Measurements from ENCODE around the gene PDGFD. TPM values are rescaled to one million over a fixed set of nuclear protein-coding genes. Genes with fewer than 3 reads are reported as not detected.
A peak's percentile ranks its signal among the peaks of the same experiment; 100 is the strongest.

The PDGFD gene
- total RNA-seq, 2 donors from 2014 or later, result 14.4 to 27.8 TPM

DNA sequence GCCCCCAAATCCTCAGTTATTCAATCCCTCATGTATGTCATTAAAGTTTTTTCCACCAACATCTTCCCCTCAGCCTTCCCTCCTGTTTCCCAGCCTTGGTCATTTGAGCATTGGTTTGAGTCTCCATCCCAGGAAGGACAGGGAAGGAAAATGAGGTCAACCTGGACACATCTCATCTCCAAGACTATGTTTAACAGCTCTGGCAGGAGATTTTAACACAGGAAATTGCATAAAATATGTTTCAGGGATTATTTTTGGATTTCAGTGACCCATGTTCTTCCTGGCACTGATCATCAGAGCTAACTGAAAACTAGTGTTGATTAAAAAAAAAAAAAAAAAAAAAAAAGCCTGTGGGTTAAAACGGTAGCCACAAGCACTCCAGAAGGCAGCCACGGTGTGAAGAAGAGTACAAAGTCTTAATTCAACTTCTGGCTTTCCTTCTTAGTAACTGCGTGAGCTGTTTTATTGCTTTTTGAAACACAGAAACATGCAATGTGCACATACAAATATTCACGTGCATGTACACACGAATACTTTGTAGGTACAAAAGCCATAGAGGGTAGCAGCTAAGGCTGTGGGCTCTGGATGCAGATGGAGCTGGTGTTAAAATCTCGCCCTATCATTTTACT is 291.9 kb downstream of the PDGFD start:
- H3K4me3 ChIP-seq, result no peak overlapping the region
- H3K27me3 ChIP-seq, result no peaks in the 10 kb centered on the region
- DNase-seq (ENCODE audit: low spot score), result no peak
- H3K4me1 ChIP-seq, result no peaks in the 10 kb centered on the region
- H3K27ac ChIP-seq, result no peak overlapping the region
- no peaks in the 10 kb centered on the region for H3K9me3 ChIP-seq
- no peaks in the 10 kb centered on the region for H3K36me3 ChIP-seq
- TF ChIP-seq, protein P1, sequence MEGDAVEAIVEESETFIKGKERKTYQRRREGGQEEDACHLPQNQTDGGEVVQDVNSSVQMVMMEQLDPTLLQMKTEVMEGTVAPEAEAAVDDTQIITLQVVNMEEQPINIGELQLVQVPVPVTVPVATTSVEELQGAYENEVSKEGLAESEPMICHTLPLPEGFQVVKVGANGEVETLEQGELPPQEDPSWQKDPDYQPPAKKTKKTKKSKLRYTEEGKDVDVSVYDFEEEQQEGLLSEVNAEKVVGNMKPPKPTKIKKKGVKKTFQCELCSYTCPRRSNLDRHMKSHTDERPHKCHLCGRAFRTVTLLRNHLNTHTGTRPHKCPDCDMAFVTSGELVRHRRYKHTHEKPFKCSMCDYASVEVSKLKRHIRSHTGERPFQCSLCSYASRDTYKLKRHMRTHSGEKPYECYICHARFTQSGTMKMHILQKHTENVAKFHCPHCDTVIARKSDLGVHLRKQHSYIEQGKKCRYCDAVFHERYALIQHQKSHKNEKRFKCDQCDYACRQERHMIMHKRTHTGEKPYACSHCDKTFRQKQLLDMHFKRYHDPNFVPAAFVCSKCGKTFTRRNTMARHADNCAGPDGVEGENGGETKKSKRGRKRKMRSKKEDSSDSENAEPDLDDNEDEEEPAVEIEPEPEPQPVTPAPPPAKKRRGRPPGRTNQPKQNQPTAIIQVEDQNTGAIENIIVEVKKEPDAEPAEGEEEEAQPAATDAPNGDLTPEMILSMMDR (IDR thresholded peaks at IDR 0.05), result no peak

DNA sequence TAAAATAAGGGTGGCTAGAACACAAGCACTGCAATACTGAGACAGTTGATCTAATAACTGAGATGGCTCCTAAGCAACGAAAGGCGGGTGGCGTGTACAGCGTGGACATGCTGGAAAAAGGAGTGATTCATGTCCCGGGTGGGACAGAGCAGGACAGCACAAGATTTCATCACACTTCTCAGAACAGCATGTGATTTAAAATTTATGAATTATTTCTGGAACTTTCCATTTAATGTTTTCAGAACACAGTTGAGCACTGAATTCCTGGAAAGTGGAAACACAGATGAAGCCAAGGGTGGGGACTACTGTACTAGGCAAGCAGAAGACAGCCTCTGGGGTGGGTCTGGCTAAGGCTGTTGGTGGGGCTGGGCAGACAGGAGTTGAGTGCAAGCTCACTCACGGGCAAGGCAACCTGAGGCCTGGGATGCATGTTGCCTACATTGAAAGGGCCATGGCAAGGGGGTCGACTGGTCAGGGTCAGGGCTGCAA is 293.1 kb downstream of the PDGFD start:
- no peaks in the 10 kb centered on the region for H3K36me3 ChIP-seq
- peak overlapping the region in 1 of 2 donors; percentile 16 for H3K27ac ChIP-seq
- no peaks in the 10 kb centered on the region for H3K27me3 ChIP-seq
- DNase-seq (ENCODE audit: low spot score), result peak; percentile 93
- TF ChIP-seq, protein P1 (IDR thresholded peaks at IDR 0.05), result no peak
- no peaks in the 10 kb centered on the region for H3K9me3 ChIP-seq
- no peaks in the 10 kb centered on the region for H3K4me1 ChIP-seq
- no peak overlapping the region for H3K4me3 ChIP-seq

DNA sequence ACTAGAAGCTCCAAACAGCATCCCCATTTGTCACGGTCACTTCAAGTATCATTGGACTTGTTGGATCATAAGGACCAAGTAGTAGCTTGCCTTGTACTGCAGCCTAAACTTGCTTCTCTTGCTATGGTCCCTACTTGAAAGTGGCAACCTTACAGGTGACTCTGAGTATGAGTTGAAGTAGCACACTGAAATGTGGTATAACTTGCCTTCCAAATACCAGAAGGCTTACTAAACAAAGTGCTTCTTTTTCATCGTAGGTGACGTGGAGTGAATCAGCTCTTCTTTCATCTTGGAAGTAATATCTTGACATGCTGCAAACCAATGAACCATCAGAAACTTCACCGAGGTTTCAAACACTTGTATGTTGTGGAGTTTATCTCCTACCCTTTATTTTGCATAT is 296.5 kb downstream of the PDGFD start:
- H3K36me3 ChIP-seq, result no peaks in the 10 kb centered on the region
- TF ChIP-seq, protein P1 (IDR thresholded peaks at IDR 0.05), result no peak

DNA sequence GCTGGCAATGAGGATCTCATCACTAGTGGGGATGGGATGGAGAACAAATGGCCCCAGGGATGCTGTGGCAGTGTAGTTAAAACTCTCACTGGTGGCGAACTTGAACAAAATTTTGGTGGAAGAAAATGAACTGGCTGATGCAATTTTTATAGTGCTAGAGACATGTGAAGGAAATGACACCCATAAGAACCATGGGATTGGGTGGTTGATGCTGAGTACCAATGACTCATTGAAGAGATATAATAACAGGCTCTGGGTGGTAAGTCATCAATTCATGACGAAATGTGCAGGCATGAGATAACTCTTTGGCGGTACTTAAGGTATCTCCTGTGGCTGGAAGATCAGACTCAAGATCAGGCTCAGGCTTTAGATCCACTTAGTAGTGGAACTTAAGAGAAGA is 300.4 kb downstream of the PDGFD start:
- Histone ChIP-seq H3K4me1 (no peaks in the 10 kb centered on the region), H3K27me3 (no peaks in the 10 kb centered on the region), H3K27ac (no peak overlapping the region), H3K4me3 (no peak overlapping the region), H3K9me3 (no peaks in the 10 kb centered on the region), H3K36me3 (no peaks in the 10 kb centered on the region)
- TF ChIP-seq, protein P1 (IDR thresholded peaks at IDR 0.05), result no peak
- no peak for DNase-seq (ENCODE audit: low spot score)

More for the DNA sequence above, 296.5 kb downstream of the PDGFD start:
- no peaks in the 10 kb centered on the region for H3K4me1 ChIP-seq
- no peaks in the 10 kb centered on the region for H3K9me3 ChIP-seq
- H3K27ac ChIP-seq, result no peak overlapping the region
- DNase-seq (ENCODE audit: low spot score), result no peak
- no peaks in the 10 kb centered on the region for H3K27me3 ChIP-seq
- no peak overlapping the region for H3K4me3 ChIP-seq

DNA sequence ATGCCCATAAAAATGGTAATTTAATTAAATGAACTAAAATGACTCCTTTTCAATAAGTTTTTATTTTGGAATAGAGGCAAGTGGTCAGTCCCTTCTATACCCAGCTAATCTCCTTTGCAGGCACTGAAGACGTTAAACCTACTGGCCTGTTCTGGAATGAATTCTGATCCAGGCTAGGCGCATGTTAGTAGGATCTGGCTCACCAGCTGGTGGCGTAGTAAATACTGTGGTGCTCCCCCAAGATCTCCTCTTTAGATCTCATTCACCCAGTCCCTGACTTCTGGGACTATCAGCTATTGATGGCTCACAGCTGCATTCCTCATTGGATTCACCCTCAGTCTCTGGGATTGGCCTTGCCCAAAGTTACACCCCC is 301.2 kb downstream of the PDGFD start:
- TF ChIP-seq, protein P1 (IDR thresholded peaks at IDR 0.05), result no peak
- no peaks in the 10 kb centered on the region for H3K36me3 ChIP-seq
- no peaks in the 10 kb centered on the region for H3K9me3 ChIP-seq
- DNase-seq (ENCODE audit: low spot score), result no peak
- H3K27me3 ChIP-seq, result no peaks in the 10 kb centered on the region
- no peaks in the 10 kb centered on the region for H3K4me1 ChIP-seq
- H3K27ac ChIP-seq, result no peak overlapping the region
- H3K4me3 ChIP-seq, result no peak overlapping the region

All from right atrium auricular region (tissue), 2 donors.